Mammary epithelial cell (primary cell): ENCODE results near the gene WDR64.

Experiments used
- EZH2 ChIP-seq: IDR thresholded peaks from 2 replicates; pipeline ENCODE4 v1.6.1; 2012; ENCODE audit warnings: low read length, inconsistent platforms, borderline replicate concordance
- TF ChIP-seq, protein P1 (sequence below), 2 donors: IDR thresholded peaks in 1 of 2; conservative IDR thresholded peaks in 1 of 2; 2 replicates each; pipeline ENCODE4 v1.5.1; 2011 to 2012; ENCODE audit warnings: inconsistent platforms in 2 of 2, low read length in 2 of 2, mild to moderate bottlenecking in 2 of 2, control low read depth in 1 of 2, low read depth in 1 of 2; ENCODE audit not compliant: insufficient read depth in 1 of 2; ENCODE audit errors: extremely low read depth in 1 of 2

GRCh38 chr1:241696815-241697639, 44.9 kb downstream of the WDR64 start:
- TF ChIP-seq, protein P1, sequence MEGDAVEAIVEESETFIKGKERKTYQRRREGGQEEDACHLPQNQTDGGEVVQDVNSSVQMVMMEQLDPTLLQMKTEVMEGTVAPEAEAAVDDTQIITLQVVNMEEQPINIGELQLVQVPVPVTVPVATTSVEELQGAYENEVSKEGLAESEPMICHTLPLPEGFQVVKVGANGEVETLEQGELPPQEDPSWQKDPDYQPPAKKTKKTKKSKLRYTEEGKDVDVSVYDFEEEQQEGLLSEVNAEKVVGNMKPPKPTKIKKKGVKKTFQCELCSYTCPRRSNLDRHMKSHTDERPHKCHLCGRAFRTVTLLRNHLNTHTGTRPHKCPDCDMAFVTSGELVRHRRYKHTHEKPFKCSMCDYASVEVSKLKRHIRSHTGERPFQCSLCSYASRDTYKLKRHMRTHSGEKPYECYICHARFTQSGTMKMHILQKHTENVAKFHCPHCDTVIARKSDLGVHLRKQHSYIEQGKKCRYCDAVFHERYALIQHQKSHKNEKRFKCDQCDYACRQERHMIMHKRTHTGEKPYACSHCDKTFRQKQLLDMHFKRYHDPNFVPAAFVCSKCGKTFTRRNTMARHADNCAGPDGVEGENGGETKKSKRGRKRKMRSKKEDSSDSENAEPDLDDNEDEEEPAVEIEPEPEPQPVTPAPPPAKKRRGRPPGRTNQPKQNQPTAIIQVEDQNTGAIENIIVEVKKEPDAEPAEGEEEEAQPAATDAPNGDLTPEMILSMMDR (conservative IDR thresholded peaks at IDR 0.05 in 1 of 2, IDR thresholded peaks at IDR 0.05 in 1 of 2; ENCODE audit: extremely low read depth in 1 of 2, insufficient read depth in 1 of 2, low read depth in 1 of 2, low read length in 2 of 2) = no peak
- no peak for TF ChIP-seq EZH2
